Neuronal stem cell (in vitro differentiated cells): ENCODE data around the gene ARMC12.

Experiments used
- DNase-seq: peaks from one replicate; pipeline ENCODE4 v3.0.0-alpha.2; 2013; ENCODE audit warnings: low spot score
- H2AFZ ChIP-seq: one replicate; pipeline ENCODE4 v1.6.1; 2013; ENCODE audit warnings: mild to moderate bottlenecking, low read length, inconsistent platforms
- H2AK5ac ChIP-seq: 2 replicates; pipeline ENCODE4 v1.6.1; 2013; ENCODE audit warnings: low read depth, mild to moderate bottlenecking, inconsistent platforms, low read length, moderate library complexity, mixed read lengths
- H2BK120ac ChIP-seq: 2 replicates; pipeline ENCODE4 v1.6.1; 2013; ENCODE audit warnings: low read depth, mild to moderate bottlenecking, inconsistent platforms, low read length, moderate library complexity, mixed read lengths
- H2BK12ac ChIP-seq: one replicate; pipeline ENCODE4 v1.6.1; 2013; ENCODE audit warnings: low read length, inconsistent platforms
- H2BK15ac ChIP-seq: 2 replicates; pipeline ENCODE4 v1.6.1; 2013; ENCODE audit warnings: mild to moderate bottlenecking, low read length, inconsistent platforms, mixed read lengths
- H2BK5ac ChIP-seq: one replicate; pipeline ENCODE4 v1.6.1; 2013; ENCODE audit warnings: inconsistent platforms, mild to moderate bottlenecking, low read length, moderate library complexity
- H3K14ac ChIP-seq: one replicate; pipeline ENCODE4 v1.6.1; 2013; ENCODE audit warnings: low read length, inconsistent platforms
- H3K18ac ChIP-seq: 2 replicates; pipeline ENCODE4 v1.6.1; 2013; ENCODE audit warnings: low read length, inconsistent platforms
- H3K23ac ChIP-seq: 2 replicates; pipeline ENCODE4 v1.6.1; 2013; ENCODE audit warnings: low read depth, mild to moderate bottlenecking, mixed read lengths, low read length, inconsistent platforms; ENCODE audit not compliant: poor library complexity
- H3K27ac ChIP-seq: replicated peaks from 3 replicates; pipeline ENCODE4 v1.5.1; 2013; ENCODE audit warnings: low read length, inconsistent platforms
- H3K27me3 ChIP-seq, 3 experiments: 2 replicates each; pipeline ENCODE4 v1.6.1; 2013; ENCODE audit warnings: low read length in 3 of 3, mild to moderate bottlenecking in 2 of 3, inconsistent platforms in 1 of 3, low read depth in 1 of 3, mixed read lengths in 1 of 3, moderate library complexity in 1 of 3; ENCODE audit not compliant: control insufficient read depth in 3 of 3, insufficient read depth in 3 of 3
- H3K36me3 ChIP-seq, 2 donors: replicated peaks in 1 of 2; 2 replicates each; pipeline ENCODE4 v1.6.1; 2013; ENCODE audit warnings: low read length in 2 of 2; ENCODE audit not compliant: control insufficient read depth in 2 of 2, insufficient read depth in 2 of 2
- H3K4ac ChIP-seq: 2 replicates; pipeline ENCODE4 v1.6.1; 2013; ENCODE audit warnings: inconsistent platforms, mild to moderate bottlenecking, low read length, moderate library complexity
- H3K4me1 ChIP-seq, 2 donors: 1 replicate in 1 of 2; 2 replicates in 1 of 2; pipeline ENCODE4 v1.6.1; 2013; ENCODE audit warnings: low read length in 2 of 2, low read depth in 1 of 2; ENCODE audit not compliant: control insufficient read depth in 2 of 2, insufficient read depth in 1 of 2
- H3K4me2 ChIP-seq: one replicate; pipeline ENCODE4 v1.6.1; 2013; ENCODE audit warnings: mild to moderate bottlenecking, low read length, inconsistent platforms; ENCODE audit not compliant: insufficient read depth, poor library complexity, severe bottlenecking
- H3K4me3 ChIP-seq, 2 donors: 2 replicates each; pipeline ENCODE4 v1.5.1; 2013; ENCODE audit warnings: low read length in 2 of 2, mild to moderate bottlenecking in 2 of 2, inconsistent platforms in 1 of 2, moderate library complexity in 1 of 2
- H3K79me1 ChIP-seq: one replicate; pipeline ENCODE4 v1.6.1; 2013; ENCODE audit warnings: low read depth, mild to moderate bottlenecking, inconsistent platforms, low read length, moderate library complexity
- H3K9ac ChIP-seq: one replicate; pipeline ENCODE4 v1.6.1; 2013; ENCODE audit warnings: mild to moderate bottlenecking, low read depth, low read length, inconsistent platforms; ENCODE audit not compliant: poor library complexity
- H3K9me3 ChIP-seq, 2 donors: replicated peaks in 1 of 2; 2 replicates each; pipeline versions ENCODE3 to v1.6.1; 2013; ENCODE audit warnings: low read length in 2 of 2, mild to moderate bottlenecking in 2 of 2, inconsistent platforms in 1 of 2, low read depth in 1 of 2, mixed read lengths in 1 of 2, moderate library complexity in 1 of 2; ENCODE audit not compliant: control insufficient read depth in 2 of 2, insufficient read depth in 1 of 2
- H4K8ac ChIP-seq: one replicate; pipeline ENCODE4 v1.6.1; 2013; ENCODE audit warnings: low read depth, mild to moderate bottlenecking, inconsistent platforms, low read length, moderate library complexity
- H4K91ac ChIP-seq: one replicate; pipeline ENCODE4 v1.6.1; 2013; ENCODE audit warnings: low read length, low read depth, mild to moderate bottlenecking, inconsistent platforms; ENCODE audit not compliant: poor library complexity
- WGBS, 2 donors: extraction: QIAGEN DNeasy Blood & Tissue Kit; methylation state at CpG; one replicate each; pipeline ENCODE4 v1.1.7; 2013; ENCODE audit warnings: missing lambda C conversion rate in 2 of 2, mixed read lengths in 1 of 2; ENCODE audit not compliant: insufficient read length in 2 of 2, insufficient replicate concordance in 1 of 2; ENCODE audit errors: extremely low coverage in 2 of 2; 5-methylcytosine and 5-hydroxymethylcytosine counted together

Gene ARMC12

GRCh38 chr6:35769211-35769610, 32.4 kb downstream of the ARMC12 start:
- no peak overlapping the region for H3K4me2 ChIP-seq
- no CpG with 5 or more reads among the region's 4 CpGs for WGBS, 2 donors
- H2BK5ac ChIP-seq: no peak overlapping the region
- H2BK15ac ChIP-seq: no peak overlapping the region
- H4K91ac ChIP-seq: no peak overlapping the region
- H4K8ac ChIP-seq: no peak overlapping the region
- H3K79me1 ChIP-seq: no peaks in the 10 kb centered on the region
- H3K14ac ChIP-seq: no peak overlapping the region
- no peaks in the 10 kb centered on the region for H3K9me3 ChIP-seq
- H2BK12ac ChIP-seq: no peak overlapping the region
- no peak overlapping the region for H2AK5ac ChIP-seq
- H3K4me1 ChIP-seq: peaks cover 0 to 3% of the 10 kb centered on the region in 2 donors
- no peak overlapping the region for H2BK120ac ChIP-seq
- no peak overlapping the region for H3K9ac ChIP-seq
- no peak overlapping the region for H3K23ac ChIP-seq
- H3K27ac ChIP-seq: no peak overlapping the region
- H3K4me3 ChIP-seq: no peak overlapping the region
- H2AFZ ChIP-seq: no peak overlapping the region
- H3K36me3 ChIP-seq: no peaks in the 10 kb centered on the region
- peaks cover 0 to 25% (median 2%) of the 10 kb centered on the region in 3 experiments for H3K27me3 ChIP-seq
- H3K4ac ChIP-seq: no peak overlapping the region
- no peak for DNase-seq
- no peak overlapping the region for H3K18ac ChIP-seq

GRCh38 chr6:35771343-35771627, 34.5 kb downstream of the ARMC12 start:
- Histone ChIP-seq H3K4me3 (no peak overlapping the region), H3K9ac (no peak overlapping the region), H4K91ac (peak overlapping the region; percentile 93), H3K4me1 (peaks cover 0 to 2% of the 10 kb centered on the region in 2 donors), H3K18ac (peak overlapping the region; percentile 84), H3K23ac (peak overlapping the region; percentile 49), H3K4me2 (no peak overlapping the region), H3K4ac (peak overlapping the region; percentile 4), H3K79me1 (no peaks in the 10 kb centered on the region), H2BK120ac (no peak overlapping the region), H2AK5ac (peak overlapping the region; percentile 82), H4K8ac (no peak overlapping the region), H3K14ac (no peak overlapping the region), H3K36me3 (no peaks in the 10 kb centered on the region), H2BK5ac (no peak overlapping the region), H2BK12ac (no peak overlapping the region), H3K9me3 (no peaks in the 10 kb centered on the region), H2BK15ac (no peak overlapping the region), H3K27me3 (peaks cover 0 to 26% (median 0%) of the 10 kb centered on the region in 3 experiments), H2AFZ (no peak overlapping the region), H3K27ac (no peak overlapping the region)
- no peak for DNase-seq
- no CpG with 5 or more reads among the region's 5 CpGs for WGBS, 2 donors

GRCh38 chr6:35774116-35774794, 37.4 kb downstream of the ARMC12 start:
- Histone ChIP-seq H2AFZ (no peak overlapping the region), H4K8ac (no peak overlapping the region), H3K79me1 (no peaks in the 10 kb centered on the region), H2BK120ac (no peak overlapping the region), H2BK15ac (no peak overlapping the region), H3K4me2 (no peak overlapping the region), H3K9me3 (no peaks in the 10 kb centered on the region), H2BK5ac (no peak overlapping the region), H3K4me1 (peaks cover 3 to 4% of the 10 kb centered on the region in 2 donors), H4K91ac (no peak overlapping the region), H2AK5ac (no peak overlapping the region), H3K27ac (no peak overlapping the region), H3K9ac (no peak overlapping the region), H3K4ac (no peak overlapping the region), H3K27me3 (peaks cover 0 to 50% (median 0%) of the 10 kb centered on the region in 3 experiments), H3K18ac (no peak overlapping the region), H3K4me3 (no peak overlapping the region), H3K14ac (no peak overlapping the region), H3K36me3 (no peaks in the 10 kb centered on the region), H2BK12ac (no peak overlapping the region), H3K23ac (no peak overlapping the region)
- DNase-seq: no peak
- WGBS, 2 donors: no CpG with 5 or more reads among the region's 11 CpGs

GRCh38 chr6:35775031-35775430, 38.2 kb downstream of the ARMC12 start:
- no peak overlapping the region for H3K4ac ChIP-seq
- no peaks in the 10 kb centered on the region for H3K79me1 ChIP-seq
- no peak overlapping the region for H2BK12ac ChIP-seq
- no peak overlapping the region for H3K23ac ChIP-seq
- no peak overlapping the region for H4K91ac ChIP-seq
- H2BK5ac ChIP-seq: no peak overlapping the region
- DNase-seq: no peak
- H3K4me3 ChIP-seq: no peak overlapping the region
- no peak overlapping the region for H2AFZ ChIP-seq
- H3K9me3 ChIP-seq: no peaks in the 10 kb centered on the region
- H2BK15ac ChIP-seq: no peak overlapping the region
- no peak overlapping the region for H2AK5ac ChIP-seq
- no peak overlapping the region for H3K18ac ChIP-seq
- H3K4me1 ChIP-seq: peaks cover 3 to 4% of the 10 kb centered on the region in 2 donors
- H3K36me3 ChIP-seq: no peaks in the 10 kb centered on the region
- no peak overlapping the region for H3K27ac ChIP-seq
- H3K27me3 ChIP-seq: peaks cover 0 to 55% (median 0%) of the 10 kb centered on the region in 3 experiments
- H2BK120ac ChIP-seq: no peak overlapping the region
- no peak overlapping the region for H3K14ac ChIP-seq
- no peak overlapping the region for H3K9ac ChIP-seq
- no CpG with 5 or more reads among the region's 6 CpGs for WGBS, 2 donors
- H4K8ac ChIP-seq: no peak overlapping the region
- no peak overlapping the region for H3K4me2 ChIP-seq
